Measurements from ENCODE around the gene KRTAP5-8.
"Not testable (repeated sequence)": the region's sequence is repeated elsewhere in the genome, so short reads cannot be mapped to it uniquely, and the experiment has no call there.

Gene KRTAP5-8

GRCh38 chr11:71562120-71562519, 24.3 kb downstream of the KRTAP5-8 start:
- no peak for DNase-seq
- H3K27ac ChIP-seq, result no peak overlapping the region
- no peak for TF ChIP-seq CTCF (IDR thresholded peaks at IDR 0.05; ENCODE audit: low read depth, low read length, missing control alignments)
- H3K27me3 ChIP-seq (replicated peaks), result no peaks in the 10 kb centered on the region
- in situ Hi-C loops (cut with HindIII; ENCODE audit: low pct_ligation_motif_present, low sequenced_read_pairs), result no loop called here
- no peaks in the 10 kb centered on the region for H3K36me3 ChIP-seq (replicated peaks)
- no peak overlapping the region for H3K4me3 ChIP-seq (ENCODE audit: low read depth, low read length)

DNA sequence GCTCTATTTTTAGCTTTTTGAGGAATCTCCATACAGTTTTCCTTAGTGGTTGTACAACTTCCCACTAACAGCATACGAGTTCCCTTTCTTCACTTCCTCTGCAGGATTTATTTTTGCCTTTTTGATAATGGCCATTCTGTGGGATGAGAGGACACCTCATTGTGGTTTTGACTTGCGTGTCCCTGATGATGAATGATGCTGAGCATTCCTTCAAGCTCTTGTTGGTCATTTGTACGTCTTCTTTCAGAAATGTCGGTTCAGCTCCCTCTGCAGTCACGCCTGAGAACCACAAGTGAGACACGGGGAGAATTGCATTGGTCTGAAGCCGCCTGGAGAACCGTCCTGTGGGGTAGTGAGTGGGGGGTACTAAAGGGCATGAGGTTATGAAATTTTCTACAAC, 25.6 kb downstream of the KRTAP5-8 start:
- DNase-seq, result peak; percentile 72
- TF ChIP-seq CTCF (IDR thresholded peaks at IDR 0.05; ENCODE audit: low read depth, low read length, missing control alignments), result peak; percentile 64
- no peak overlapping the region for H3K27ac ChIP-seq
- no peak overlapping the region for H3K4me3 ChIP-seq (ENCODE audit: low read depth, low read length)
- H3K36me3 ChIP-seq (replicated peaks), result no peaks in the 10 kb centered on the region
- in situ Hi-C loops (cut with HindIII; ENCODE audit: low pct_ligation_motif_present, low sequenced_read_pairs), result no loop called here
- no peaks in the 10 kb centered on the region for H3K27me3 ChIP-seq (replicated peaks)

- no peak for DNase-seq
- in situ Hi-C loops (cut with HindIII; ENCODE audit: low pct_ligation_motif_present, low sequenced_read_pairs), result no loop called here
- no peaks in the 10 kb centered on the region for H3K36me3 ChIP-seq (replicated peaks)
- H3K4me3 ChIP-seq (ENCODE audit: low read depth, low read length), result no peak overlapping the region
- no peak overlapping the region for H3K27ac ChIP-seq
- TF ChIP-seq CTCF (IDR thresholded peaks at IDR 0.05; ENCODE audit: low read depth, low read length, missing control alignments), result no peak
- H3K27me3 ChIP-seq (replicated peaks), result no peaks in the 10 kb centered on the region
Measured at GRCh38 chr11:71564430-71564829, 26.6 kb downstream of the KRTAP5-8 start.

DNA sequence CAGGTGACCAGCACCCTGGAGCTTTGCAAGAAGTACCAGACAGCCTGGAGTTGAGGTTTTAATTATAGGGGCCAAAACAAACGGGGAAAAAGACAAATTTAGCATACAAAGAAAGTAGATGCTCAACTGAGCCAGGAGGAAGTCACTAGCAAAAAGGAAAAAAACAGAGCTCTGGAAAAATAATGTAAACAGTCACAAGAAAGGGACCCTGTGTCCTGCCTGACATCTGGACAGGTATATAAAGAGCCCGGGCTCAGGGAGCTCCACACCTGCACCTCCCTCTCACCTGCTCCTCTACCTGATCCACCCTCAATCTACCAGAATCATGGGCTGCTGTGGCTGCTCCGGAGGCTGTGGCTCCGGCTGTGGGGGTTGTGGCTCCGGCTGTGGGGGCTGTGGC, 27.4 kb downstream of the KRTAP5-8 start, which contains the start of gene KRTAP5-10:
TSS of gene KRTAP5-10 (plus strand) at position 301 of the 400 bp plus-strand sequence. CDS start at position 326, 25 bp downstream.
- in situ Hi-C loops (cut with HindIII; ENCODE audit: low pct_ligation_motif_present, low sequenced_read_pairs), result no loop called here
- no peak for DNase-seq
- H3K27me3 ChIP-seq (replicated peaks), result no peaks in the 10 kb centered on the region
- H3K27ac ChIP-seq, result no peak within 1 kb of the TSS
- H3K36me3 ChIP-seq (replicated peaks), result no peaks in the 10 kb centered on the region
- H3K4me3 ChIP-seq (ENCODE audit: low read depth, low read length), result no peak within 1 kb of the TSS
- no peak for TF ChIP-seq CTCF (IDR thresholded peaks at IDR 0.05; ENCODE audit: low read depth, low read length, missing control alignments)

DNA sequence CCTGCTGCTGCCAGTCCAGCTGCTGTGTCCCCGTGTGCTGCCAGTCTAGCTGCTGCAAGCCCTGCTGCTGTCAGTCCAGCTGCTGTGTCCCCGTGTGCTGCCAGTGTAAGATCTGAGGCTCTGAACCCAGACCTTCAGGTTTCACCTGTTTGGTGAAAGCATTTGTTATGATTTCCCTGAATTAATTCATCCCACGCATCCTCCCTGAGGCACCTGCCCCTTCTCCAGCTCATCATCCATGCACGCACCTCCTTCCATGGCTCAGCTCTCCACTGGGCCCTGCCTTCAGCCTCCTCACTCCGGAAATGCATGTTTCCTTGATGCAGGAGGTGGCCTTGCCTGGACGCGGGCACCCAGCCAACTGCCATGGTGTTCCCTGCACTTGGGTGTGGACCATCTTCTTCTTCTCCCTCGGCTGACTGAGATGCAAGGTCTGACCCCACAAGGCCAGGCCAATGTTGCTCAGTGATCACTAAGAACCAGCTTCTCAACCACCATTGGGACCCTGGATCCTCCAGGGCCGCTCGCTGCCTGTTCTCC, 28.3 kb downstream of the KRTAP5-8 start:
- Histone ChIP-seq H3K27me3 (replicated peaks) (no peaks in the 10 kb centered on the region), H3K27ac (no peak overlapping the region), H3K4me3 (ENCODE audit: low read depth, low read length) (no peak overlapping the region), H3K36me3 (replicated peaks) (no peaks in the 10 kb centered on the region)
- no peak for TF ChIP-seq CTCF (IDR thresholded peaks at IDR 0.05; ENCODE audit: low read depth, low read length, missing control alignments)
- DNase-seq, result no peak
- in situ Hi-C loops (cut with HindIII; ENCODE audit: low pct_ligation_motif_present, low sequenced_read_pairs), result no loop called here

DNA sequence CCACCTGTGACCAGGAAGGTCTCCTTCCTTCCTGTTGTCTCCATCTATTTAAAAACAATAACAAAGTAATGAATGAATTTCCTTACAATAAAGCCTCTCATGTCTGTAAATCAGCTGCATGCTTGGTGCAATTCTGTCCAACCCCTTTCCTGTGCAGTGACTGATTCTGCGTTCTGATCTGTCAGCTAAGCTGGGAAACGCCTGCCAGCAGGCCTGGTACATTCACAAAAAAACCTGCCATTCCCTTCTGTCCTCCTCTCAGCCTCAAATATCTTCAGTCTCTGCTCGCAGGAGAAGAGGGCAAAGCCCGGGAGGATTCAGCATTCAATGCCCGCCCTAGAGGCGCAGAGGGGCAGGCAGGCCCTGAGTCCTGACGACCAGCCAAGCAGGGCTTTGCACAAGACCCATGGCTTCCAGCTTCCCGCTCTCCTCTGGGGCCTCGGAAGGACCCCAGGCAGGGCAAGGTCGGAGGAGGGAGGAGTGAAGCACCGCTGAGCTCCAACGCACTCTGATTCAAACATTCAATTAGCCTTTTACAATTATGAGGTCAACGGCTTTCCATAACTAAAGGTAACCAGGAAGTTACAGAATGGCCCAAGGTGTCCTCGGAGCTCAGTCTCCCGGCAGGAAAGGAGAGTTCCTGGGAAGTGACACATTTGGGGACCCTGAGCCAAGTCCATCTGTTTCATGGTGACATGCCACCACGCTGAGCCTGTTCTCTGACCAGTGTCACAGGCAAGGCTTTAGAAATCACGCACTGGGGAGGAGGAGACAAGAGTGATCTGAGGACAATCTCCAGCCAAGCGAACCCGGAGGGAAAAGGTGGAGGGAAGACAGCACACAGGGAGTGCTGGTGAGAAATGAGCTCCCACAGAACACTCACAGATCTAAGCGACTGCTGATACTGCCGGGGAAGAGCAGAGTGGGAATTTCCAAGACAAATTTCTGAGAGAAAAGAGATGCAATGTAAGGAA, 29.1 kb downstream of the KRTAP5-8 start:
- H3K4me3 ChIP-seq (ENCODE audit: low read depth, low read length); in situ Hi-C loops (cut with HindIII; ENCODE audit: low pct_ligation_motif_present, low sequenced_read_pairs); H3K27me3 ChIP-seq (replicated peaks); H3K27ac ChIP-seq; DNase-seq; H3K36me3 ChIP-seq (replicated peaks): not testable (repeated sequence)

DNA sequence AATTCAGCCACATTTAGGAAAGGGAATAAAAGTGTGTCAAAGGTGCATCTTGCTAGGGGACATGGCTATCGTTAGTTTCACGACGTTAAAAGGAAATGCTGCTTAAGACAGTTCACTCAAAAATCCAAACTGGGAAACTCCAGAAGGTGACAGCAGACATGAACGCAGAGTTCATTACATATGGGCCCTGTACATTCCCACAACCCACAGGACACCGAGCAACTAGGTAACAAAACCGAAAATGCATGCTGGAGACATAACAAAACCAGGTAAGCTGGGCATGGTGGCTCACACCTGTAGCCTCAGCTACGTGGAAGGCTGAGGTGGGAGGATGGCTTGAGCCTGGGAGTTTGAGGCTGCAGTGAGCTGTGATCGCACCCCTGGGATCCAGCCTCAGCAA, 29.8 kb downstream of the KRTAP5-8 start:
- H3K27me3 ChIP-seq (replicated peaks); DNase-seq; H3K36me3 ChIP-seq (replicated peaks); in situ Hi-C loops (cut with HindIII; ENCODE audit: low pct_ligation_motif_present, low sequenced_read_pairs); H3K27ac ChIP-seq; H3K4me3 ChIP-seq (ENCODE audit: low read depth, low read length): not testable (repeated sequence)
